GM19395 (cell line): ENCODE results near the gene TMEM184B.

Experiments used
- ATAC-seq: cut with Tn5 transposase; IDR thresholded peaks from one replicate; pipeline ENCODE4 v1.9.1; 2021; ENCODE audit warnings: mild to moderate bottlenecking, moderate library complexity; ENCODE audit not compliant: unreplicated experiment

TMEM184B gene

DNA sequence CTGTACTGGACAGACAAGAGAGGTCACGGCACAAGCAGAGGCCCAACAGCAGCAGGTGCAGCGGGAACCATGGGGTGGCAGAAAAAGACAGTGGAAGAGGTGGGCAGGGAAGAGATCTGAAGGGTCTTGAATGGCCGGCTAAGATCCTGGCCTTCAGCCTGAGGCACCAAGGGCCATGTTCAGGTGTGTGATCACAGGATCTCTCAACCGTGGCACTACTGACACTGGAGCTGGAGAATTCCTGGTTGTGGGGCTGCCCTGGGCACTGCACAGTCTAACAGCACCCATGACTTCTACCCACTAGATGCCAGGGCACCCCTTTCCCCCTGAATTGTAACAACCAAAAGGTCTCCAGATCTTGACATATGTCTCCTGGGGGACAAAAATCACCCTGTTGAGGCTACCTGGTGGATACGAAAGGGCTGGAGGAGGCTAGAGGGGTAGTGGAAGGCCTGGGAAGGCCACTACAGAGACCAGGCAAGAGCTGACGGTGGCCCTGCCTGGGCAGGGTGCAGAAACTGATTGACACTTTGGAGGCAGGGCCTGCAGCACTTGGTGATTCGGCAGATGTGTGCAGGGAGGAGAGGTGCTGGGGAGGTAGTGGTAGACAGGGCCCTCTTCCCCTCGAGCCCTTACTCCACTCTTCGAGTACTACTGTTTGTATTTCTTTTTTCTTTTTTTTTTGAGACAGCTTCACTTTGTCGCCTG, 36.1 kb upstream of the TMEM184B start:
- no peak for ATAC-seq

DNA sequence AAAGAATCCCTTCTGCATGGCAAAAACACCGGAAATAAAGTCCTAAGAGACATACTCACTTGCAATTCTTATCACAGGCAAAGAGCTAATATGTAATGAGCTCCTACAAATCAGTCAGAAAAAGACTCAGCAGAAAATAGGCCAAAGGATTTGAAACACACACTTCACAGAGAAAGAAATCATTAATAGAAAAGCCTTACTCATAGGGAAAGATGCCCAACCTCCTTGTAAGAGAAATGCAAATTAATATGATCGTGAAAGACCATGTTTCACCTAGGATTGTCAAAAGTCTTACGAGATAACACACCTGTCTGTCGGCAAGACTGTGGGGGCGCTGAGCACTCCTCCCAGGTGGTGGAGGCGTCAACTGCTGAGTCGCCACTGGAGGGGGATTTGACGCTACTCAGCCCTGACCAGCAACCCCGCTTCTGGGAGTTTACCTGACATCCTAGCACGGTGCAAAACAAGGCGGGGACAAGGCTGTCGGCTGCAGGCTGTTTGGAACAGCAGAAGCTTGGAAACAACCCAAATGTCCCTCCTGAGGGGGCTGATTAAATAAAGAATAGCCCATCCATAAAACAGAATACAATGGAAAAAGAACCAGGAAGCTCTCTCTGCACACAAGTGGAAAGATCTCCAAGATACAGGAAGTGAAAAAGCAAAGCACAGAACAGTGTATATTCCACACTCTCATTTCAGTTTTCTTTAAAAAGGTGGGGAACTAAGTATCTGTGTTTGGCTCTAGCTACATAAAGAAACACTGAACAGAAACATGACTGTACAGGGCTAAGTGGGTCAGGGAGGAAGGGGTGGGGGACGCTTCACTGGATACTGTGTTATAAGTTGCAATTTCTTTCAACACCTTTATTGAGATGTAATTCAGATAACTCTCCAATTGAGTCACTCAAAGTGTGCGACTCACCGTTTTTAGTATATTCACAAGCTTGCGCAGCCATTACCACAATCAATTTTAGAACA, 33.0 kb upstream of the TMEM184B start:
- peak; percentile 75 for ATAC-seq

DNA sequence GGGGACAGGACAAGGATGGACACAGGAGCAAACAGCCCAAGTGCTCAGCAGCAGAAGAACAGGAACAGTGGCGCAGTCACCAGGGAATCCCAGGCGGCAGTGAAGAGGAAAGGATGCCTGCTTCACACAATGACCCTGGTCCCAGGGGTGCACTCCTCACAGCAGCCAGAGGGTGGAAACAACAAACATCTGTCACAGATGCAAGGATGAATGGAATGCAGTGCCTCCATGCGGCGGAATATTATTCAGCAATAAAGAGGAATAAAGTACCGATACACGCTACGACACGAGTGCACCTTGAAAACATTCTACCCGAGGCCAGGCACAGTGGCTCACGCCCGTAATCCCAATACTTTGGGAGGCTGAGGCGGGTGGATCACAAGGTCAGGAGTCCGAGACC, 31.7 kb upstream of the TMEM184B start:
- ATAC-seq, result no peak

DNA sequence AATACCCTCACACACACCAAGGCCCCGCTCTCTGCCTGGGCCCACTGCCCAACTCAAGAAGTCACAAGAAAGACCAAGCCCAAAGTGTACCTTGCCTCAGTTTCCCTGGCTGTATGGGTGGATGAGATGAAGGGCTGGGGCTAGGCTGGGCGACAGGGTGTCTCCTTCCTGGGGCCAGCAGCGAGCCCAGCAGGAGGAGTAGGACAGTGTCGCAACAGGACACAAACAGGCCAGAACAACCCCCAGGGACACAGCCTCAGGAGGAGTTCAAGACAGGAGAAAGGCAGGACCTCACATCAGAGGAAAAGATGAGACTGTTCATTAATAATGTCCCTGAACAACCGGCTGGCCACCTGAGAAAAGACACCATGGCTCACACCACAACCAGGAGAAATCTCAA, 31.2 kb upstream of the TMEM184B start:
- ATAC-seq, result no peak

DNA sequence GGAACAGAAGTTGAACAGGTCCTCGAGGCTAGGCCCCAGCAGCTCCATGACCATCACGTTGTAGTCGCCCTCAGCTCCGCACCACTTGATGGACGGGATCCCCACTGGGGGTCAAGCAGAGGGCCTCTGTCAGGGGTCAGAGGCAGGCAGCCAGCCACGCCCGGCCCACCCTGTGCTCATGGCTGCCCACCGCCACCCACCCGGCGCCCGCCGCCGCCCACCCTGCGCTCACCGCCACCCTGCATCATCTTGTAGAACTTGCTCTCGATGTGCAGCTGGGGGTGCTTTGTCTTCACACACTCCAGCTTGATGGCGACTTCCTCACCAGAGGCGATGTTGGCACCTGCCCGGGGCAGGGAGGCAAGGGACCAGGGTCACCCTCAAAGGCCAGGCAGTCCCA, 30.1 kb upstream of the TMEM184B start:
- no peak for ATAC-seq

DNA sequence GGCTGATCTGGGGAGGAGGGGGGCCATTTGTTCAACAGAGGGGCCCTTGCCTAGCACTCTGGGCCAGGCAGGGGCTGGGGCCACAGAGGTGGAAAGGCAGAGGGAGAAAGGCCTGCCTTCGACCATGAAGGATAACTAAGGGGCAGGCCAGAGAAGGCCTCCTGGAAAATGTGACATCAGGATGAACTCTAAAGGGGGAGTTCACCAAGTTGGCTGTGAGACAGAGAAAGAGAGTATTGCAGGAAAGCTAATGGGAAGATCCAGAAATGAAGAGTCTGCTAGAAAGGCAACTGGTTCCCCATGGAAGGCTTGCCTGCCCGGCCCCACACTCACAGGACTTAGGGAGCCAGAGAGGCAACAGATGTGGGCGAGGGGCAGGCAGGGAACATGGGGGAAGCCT, 28.1 kb upstream of the TMEM184B start:
- ATAC-seq, result no peak

DNA sequence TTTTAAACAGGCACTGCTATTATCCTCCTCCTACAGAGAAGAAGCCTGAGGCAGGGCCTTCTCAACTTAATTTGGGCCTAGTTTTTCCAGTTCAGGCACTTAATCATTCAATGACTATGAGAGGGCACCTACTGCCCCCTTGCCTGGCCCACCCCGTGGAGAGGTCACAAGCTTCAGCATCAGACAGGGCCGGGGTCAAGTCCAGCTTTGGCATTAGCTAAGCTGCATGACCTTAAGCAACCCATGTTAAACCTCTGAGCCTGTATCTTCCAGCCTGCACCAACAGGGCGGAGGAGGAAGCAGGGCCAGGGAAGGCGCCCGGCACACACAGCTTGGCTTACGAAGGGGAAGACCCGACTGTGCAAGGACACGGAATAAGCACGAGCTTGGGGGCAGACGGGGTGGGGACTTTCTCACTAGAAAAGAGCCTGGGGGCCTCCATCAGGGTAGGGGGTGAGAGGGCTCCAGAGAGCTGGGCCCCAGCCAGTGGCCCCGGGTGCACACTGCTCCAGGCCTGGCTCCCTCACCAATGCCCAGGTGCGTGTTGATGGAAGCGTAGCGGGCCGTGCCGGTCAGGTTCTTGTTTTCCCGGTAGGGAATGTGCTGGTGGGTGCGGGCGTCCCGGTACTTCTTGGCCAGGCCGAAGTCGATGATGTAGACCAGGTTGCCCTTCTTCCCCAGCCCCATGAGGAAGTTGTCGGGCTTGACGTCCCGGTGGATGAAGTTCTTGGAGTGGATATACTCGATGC, 27.6 kb upstream of the TMEM184B start:
- no peak for ATAC-seq

DNA sequence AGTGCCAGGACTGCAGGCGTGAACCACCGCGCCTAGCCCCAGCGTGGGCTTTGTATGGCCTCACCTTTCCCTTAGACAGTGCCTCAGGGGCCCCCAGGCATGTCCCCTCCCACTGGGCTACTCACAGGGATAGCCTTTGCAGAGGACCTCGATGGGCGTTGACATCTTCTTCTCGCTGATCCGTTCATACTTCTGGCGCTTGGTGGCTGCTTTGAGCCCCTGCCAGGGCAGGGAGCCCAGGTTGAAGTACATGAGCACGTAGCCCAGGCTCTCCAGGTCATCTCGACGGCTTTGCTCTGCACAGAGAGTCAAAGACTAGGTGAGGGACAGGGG, 26.9 kb upstream of the TMEM184B start:
- no peak for ATAC-seq

DNA sequence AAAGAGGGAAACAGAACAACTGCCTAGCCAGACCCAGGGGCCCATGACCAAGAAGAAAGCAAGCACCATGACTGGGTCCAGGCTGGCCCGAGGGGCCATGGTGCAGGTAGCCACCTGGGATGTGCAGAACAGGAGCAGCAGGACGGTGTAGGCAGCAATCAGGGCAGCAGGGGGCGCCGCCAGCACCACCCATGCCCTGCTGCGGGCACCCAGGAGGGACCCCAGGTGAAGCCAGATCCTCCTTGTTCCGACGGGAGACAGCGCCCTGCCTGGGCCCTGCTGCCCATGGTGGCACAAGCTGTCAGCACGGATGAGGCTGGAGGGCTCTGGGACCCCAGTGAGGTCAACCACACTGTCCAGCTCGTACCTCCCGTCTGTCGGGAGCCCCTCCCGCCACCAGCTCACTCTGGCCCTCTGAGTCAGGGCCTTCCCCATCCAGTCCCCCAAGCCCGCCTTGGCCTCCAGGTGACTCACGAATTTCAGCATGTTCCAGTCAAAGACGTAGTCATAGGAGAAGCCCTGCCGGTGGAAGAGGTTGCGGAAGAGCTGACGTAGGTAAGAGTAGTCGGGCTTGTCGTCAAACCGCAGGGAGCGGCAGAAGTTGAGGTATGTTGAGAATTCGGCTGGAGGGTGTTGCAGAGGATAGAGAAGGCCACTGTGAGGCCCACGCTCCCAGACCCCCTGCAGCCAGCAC, 25.6 kb upstream of the TMEM184B start:
- ATAC-seq, result no peak

DNA sequence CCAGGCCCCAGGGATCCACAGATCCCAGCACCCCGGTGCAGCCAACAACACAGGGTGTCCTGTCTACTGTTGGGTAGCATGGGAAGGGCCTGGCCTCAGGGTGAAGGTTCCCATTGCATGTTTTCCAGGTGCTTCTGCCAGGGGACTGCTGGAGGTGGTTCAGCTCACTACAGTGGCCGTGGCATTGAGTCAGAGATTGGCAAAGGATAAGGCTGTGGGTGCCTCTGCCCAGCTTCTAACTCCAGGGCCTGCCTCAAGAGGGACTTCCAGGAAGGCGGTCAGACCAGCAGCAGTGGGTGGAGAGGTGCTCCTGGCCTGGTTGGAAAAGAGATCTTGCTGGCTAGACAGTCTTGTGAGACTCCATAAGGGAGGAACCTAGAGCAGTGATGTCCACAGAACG, 23.6 kb upstream of the TMEM184B start:
- no peak for ATAC-seq

DNA sequence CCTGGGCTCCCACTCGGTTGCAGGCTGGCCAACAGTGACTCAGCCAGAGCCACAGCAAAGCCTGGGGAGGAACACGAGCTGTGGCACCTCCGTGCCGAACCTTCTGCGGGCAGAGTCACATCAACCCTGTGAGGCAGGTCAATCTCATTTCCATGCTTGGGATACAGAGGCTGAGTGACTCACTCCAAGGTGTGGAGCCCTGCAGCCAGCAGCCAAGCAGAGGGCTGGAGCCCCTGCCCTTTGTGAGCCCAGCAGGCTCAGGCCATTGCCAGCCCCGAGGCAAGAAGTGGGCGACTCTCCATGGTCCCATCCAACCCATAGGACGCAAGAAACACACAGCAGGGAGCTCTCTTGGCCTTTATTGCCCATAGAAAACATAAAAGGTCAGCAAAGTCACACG, 23.1 kb upstream of the TMEM184B start:
- ATAC-seq, result no peak

DNA sequence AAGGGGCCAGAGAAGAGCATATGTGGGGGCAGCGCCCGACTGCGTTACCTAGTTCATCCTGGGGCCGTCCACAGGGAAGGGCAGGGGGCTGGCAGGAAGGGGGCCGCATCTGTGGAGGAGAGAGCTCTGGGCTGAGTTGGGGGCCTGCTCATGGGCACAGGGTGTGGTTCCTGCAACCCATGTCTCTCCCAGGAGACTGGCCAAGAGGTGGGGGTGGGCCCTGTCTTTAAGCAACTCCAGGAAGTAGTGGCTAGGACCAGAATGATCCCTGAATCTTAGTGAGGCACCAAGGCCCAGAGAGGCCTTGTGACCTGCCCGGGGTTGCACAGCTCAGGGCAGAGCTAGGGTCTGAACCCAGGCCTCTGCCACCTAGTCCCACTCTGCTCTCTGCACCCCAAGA, 22.5 kb upstream of the TMEM184B start:
- no peak for ATAC-seq

DNA sequence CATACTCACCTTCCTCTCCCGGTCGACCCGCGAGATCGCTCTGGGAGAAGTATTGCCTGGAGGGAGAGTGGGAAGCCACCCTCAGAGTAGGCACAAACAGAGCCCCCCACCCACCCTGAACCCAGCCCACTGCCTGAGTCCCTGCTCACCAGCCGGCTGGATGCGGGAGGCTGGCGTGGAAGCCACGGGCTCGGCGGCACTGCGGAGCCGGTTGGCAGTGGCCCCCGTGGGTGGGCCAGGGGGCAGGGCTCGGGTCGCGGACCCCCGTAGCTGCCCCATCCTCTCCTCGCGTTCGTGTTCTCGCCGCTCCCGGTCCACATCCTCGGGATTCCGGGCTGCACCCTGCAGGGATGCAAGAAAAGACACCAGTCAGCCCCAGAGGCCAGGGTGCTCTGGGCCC, 21.4 kb upstream of the TMEM184B start:
- no peak for ATAC-seq

DNA sequence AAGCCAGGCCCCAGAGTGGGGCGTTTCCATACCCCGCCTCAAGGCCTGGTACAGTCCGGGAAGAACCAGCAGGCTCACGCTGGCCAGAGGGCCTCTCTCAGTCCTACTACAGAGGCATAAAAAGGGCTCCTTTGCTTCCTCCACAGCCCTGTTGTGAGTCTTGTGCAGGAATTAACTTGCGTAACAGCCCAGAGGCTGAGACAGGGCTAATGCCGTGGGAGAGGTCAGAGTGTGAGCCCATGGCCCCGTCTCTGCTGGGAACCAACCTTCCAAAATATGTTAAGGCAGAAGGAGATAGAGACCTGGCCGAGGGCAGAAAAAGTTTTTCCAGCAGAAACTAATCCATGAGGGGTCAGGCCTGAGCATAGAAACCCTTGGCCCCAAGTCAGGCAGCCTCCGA, 19.9 kb upstream of the TMEM184B start:
- ATAC-seq, result no peak

DNA sequence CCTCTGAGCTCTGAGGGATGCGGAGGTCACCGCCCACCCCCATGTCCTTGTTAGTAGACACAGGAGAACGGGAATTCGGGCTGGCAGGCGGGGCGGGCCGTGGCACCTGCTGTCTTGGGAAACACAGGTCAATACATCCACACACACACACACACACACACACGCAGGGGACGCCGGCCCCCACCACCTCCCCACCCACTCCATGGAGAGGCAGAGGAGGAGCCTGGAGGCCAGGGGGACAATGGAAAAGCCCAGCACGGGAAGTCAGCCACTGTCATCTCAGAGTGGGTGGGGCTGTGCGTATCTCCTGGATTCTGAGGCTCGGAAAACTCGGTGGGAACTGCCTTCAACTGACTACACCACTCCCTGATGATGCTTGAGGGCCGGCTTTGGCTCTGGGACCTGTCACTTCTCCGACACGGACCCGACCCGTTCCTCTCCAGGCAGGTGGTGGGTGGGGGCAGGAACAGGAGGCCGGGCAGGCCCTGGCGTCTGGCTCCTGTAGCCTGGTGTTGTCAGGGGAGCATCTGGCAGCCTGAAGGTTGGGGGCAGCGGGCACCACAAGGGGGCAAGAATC, 18.5 kb upstream of the TMEM184B start:
- ATAC-seq, result no peak

DNA sequence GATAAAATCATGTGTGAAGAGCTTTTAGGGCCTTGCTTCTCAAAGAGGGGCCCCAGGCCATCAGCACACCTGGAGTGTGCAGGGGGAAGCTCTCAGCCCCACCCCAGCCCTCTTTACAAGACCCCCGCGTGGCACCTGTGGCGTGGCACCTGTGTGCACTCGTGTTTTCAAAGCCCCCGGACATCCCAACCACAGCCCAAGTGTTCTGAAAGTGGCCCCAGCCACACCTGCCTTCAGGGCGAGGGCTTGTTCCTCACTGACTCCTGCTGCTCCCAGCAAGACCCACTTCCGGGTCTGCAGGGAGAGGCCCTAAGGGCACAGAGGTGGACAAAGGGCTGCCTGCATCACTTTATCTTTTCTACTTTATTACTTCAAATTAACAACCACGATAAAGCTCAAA, 17.5 kb upstream of the TMEM184B start:
- no peak for ATAC-seq

DNA sequence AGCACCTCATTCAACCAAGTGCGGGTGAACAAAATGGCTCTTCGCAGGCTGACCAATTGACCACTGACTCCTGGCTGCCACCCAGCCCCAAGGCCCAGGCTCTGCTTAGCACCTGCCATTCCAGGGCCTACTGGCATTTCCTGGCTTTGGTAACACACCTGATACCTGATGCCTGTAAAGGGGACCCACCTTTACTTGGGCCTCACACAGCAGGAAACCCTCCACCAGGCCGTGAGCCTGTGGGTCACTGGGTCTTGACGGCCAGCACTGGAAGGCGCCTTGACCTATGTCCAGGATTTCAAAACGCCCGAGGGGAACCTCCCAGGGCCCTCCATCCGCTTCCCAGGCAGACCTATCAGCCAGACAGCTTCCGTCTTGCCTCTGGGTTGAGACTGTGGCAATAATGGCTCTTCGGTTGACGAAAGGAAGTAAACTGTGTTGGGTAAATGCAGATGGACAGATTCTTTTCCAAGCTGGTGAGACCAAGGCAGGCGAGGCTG, 16.8 kb upstream of the TMEM184B start:
- no peak for ATAC-seq

DNA sequence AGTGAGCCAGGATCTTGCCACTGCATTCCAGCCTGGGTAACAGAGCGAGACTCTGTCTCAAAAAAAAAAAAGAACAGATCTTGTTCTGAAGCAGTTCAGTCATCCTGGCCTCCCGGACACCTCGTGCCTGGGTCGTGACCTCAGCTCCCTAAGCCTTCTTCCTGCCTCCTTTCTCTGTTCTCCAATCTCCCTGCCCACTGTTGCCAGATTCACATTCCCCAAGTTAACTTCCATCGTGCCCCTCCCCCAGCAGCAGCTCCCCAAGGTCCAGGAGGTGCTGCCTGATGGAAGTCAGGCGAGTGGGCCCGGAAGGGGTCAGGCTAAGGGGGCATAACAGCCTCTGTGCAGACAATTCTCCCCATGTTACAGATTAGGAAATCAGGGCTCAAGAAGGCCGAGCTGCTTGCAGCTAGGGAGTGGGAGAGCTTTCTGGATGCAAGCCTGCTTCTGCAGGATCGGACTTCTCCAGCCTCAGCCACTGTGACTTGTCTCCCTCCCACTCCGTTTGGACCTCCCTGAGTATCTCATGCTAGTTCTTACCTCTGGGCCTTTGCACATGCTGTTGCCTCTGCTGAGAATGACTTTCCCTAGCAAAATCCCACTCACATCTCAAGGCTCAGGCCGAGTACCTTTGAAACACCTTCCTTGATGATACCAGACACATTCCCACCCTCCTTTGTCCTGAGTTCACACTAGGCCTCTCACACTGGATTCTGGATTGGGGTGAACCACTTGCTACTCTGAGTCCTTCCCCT, 14.3 kb upstream of the TMEM184B start:
- no peak for ATAC-seq

DNA sequence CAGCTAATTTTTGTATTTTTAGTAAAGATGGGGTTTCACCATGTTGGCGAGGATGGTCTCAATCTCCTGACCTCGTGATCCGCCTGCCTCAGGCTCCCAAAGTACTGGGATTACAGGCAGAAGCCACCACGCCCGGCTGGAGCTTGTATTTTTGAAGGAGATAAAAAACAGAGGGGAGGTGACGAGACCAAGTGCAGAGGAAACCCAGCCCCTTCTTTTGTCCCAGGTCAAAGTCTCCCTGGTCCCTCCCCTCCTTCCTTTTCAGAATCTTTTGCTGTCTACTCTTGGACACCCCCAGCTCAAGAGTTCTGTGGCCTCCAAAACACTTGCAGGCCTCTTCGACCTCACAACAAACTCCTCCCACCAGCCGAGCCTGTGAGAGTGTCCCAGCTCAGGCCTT, 12.2 kb upstream of the TMEM184B start:
- ATAC-seq, result no peak

DNA sequence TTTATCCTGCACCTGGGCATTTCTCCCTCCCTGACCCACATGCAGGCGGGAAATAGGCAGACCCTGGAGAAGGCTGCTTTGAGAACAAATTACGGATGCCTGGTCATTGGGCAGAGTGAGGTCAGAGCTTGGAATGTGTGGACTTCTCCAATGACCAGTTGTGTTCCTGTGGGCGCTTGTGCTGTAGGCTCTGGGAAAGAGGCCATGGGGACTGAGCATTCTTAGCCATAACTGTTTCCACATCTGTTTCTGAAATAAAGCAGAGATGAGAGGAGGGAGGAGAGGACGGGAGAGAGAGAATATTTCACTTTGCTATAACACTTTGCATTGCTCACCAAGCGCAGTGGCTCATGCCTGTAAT, 11.2 kb upstream of the TMEM184B start:
- ATAC-seq, result no peak
